Endothelial cell of umbilical vein (primary cell): ENCODE data around the gene PANX3. TPM values are rescaled to one million over a fixed set of nuclear protein-coding genes. Genes with fewer than 3 reads are reported as not detected.

Experiments
- BruUV-seq: library from RNA; stranded (reverse); fragments of 400-500 nt; replicated peaks from 2 replicates; lab custom pipeline; 2021; lab: Mats Ljungman, UMichigan
- CTCF ChIA-PET: fragments of 300-600, 350-600 bp; sonication (Branson Sonifier 250); formaldehyde crosslinking; loops from one replicate; lab custom pipeline; 2021; ENCODE audit warnings: antibody characterized with exemption, inconsistent platforms; lab: Charles Lee
- POLR2A ChIA-PET: fragments of 300-600, 350-600 bp; sonication (Branson Sonifier 250); formaldehyde crosslinking; loops from one replicate; lab custom pipeline; 2021; ENCODE audit warnings: antibody characterized with exemption, inconsistent platforms; lab: Charles Lee
- DNase-seq: peaks from one replicate; pipeline ENCODE4 v3.0.0-alpha.2; 2011; ENCODE audit warnings: low read depth, low spot score
- FAIRE-seq: peaks from 2 replicates; lab custom pipeline; 2011; peaks lifted over from hg19 to GRCh38; lab: Jason Lieb, UNC
- H2AFZ ChIP-seq: 2 replicates; pipeline ENCODE4 v1.6.0; 2012; ENCODE audit warnings: low read depth, low read length, control low read depth, inconsistent platforms
- H3K27ac ChIP-seq: 2 replicates; pipeline ENCODE4 v1.5.1; 2011; ENCODE audit warnings: low read depth, mild to moderate bottlenecking, control low read depth, low read length, moderate library complexity; ENCODE audit not compliant: insufficient read depth
- H3K27me3 ChIP-seq, 2 experiments: 2 replicates each; pipeline versions ENCODE4 v1.6.0 to v1.6.1; 2011; ENCODE audit warnings: low read length in 2 of 2, mixed read lengths in 1 of 2; ENCODE audit not compliant: control insufficient read depth in 2 of 2, insufficient read depth in 2 of 2
- H3K36me3 ChIP-seq, 2 experiments: 2 replicates in 1 of 2; 3 replicates in 1 of 2; pipeline ENCODE4 v1.5.1; 2011; ENCODE audit warnings: low read length in 2 of 2, mild to moderate bottlenecking in 1 of 2, moderate library complexity in 1 of 2; ENCODE audit not compliant: control insufficient read depth in 2 of 2, insufficient read depth in 2 of 2; ENCODE audit errors: extremely low read depth in 1 of 2
- H3K4me1 ChIP-seq: 3 replicates; pipeline ENCODE4 v1.5.1; 2011; ENCODE audit warnings: mild to moderate bottlenecking, low read length; ENCODE audit not compliant: control insufficient read depth, insufficient read depth; ENCODE audit errors: extremely low read depth
- H3K4me2 ChIP-seq: 2 replicates; pipeline ENCODE4 v1.6.1; 2011; ENCODE audit warnings: low read length, control low read depth, mixed read lengths; ENCODE audit not compliant: insufficient read depth
- H3K4me3 ChIP-seq, 3 experiments: fragments of 200-600 bp in 1 of 3; sonication (generic), shearing (Covaris generic) in 1 of 3; replicated peaks in 1 of 3; 2 replicates each; pipeline ENCODE4 v1.5.1; 2011 to 2016; ENCODE audit warnings: control low read depth in 3 of 3, low read length in 3 of 3, mild to moderate bottlenecking in 2 of 3, inconsistent platforms in 1 of 3, low read depth in 1 of 3, moderate library complexity in 1 of 3; ENCODE audit not compliant: insufficient read depth in 1 of 3
- H3K79me2 ChIP-seq: 2 replicates; pipeline ENCODE4 v1.6.0; 2012; ENCODE audit warnings: low read length, inconsistent platforms; ENCODE audit not compliant: control insufficient read depth, insufficient read depth
- H3K9ac ChIP-seq: replicated peaks from 2 replicates; pipeline ENCODE3; 2011; ENCODE audit warnings: low read length, control low read depth; ENCODE audit not compliant: insufficient read depth; ENCODE audit errors: extremely low read depth
- H3K9me1 ChIP-seq: replicated peaks from 3 replicates; pipeline ENCODE4 v1.6.0; 2011; ENCODE audit warnings: mild to moderate bottlenecking, low read length; ENCODE audit not compliant: control insufficient read depth, insufficient read depth; ENCODE audit errors: extremely low read depth
- H3K9me3 ChIP-seq: replicated peaks from 2 replicates; pipeline ENCODE4 v1.5.1; 2012; ENCODE audit warnings: low read length, inconsistent platforms; ENCODE audit not compliant: control insufficient read depth, insufficient read depth
- H4K20me1 ChIP-seq: replicated peaks from 2 replicates; pipeline ENCODE3; 2011; ENCODE audit warnings: mild to moderate bottlenecking, low read length; ENCODE audit not compliant: control insufficient read depth, insufficient read depth; ENCODE audit errors: extremely low read depth
- CTCF ChIP-seq, 2 donors: IDR thresholded peaks; 1 replicate in 1 of 2; 2 replicates in 1 of 2; pipeline ENCODE4 v1.5.1; 2011; ENCODE audit warnings: low read length in 2 of 2, mild to moderate bottlenecking in 2 of 2, moderate library complexity in 2 of 2, control low read depth in 1 of 2, inconsistent platforms in 1 of 2, low read depth in 1 of 2; ENCODE audit not compliant: insufficient read depth in 1 of 2; ENCODE audit errors: extremely low read depth in 1 of 2
- EZH2 ChIP-seq: IDR thresholded peaks from 2 replicates; pipeline ENCODE4 v1.6.1; 2012; ENCODE audit warnings: borderline replicate concordance, low read depth, mild to moderate bottlenecking, moderate library complexity, low read length, inconsistent platforms; ENCODE audit not compliant: severe bottlenecking
- FOS ChIP-seq: IDR thresholded peaks from 2 replicates; pipeline ENCODE4 v1.6.1; 2011; ENCODE audit warnings: mild to moderate bottlenecking, low read length, moderate library complexity, borderline replicate concordance; ENCODE audit not compliant: insufficient read depth
- GATA2 ChIP-seq: IDR thresholded peaks from 2 replicates; pipeline ENCODE4 v1.7.0; 2011; ENCODE audit warnings: low read depth, mild to moderate bottlenecking, moderate library complexity, mixed read lengths, low read length; ENCODE audit not compliant: insufficient read length, insufficient read depth
- JUN ChIP-seq: IDR thresholded peaks from 2 replicates; pipeline ENCODE4 v1.6.1; 2011; ENCODE audit warnings: borderline replicate concordance, low read depth; ENCODE audit not compliant: insufficient read length, insufficient read depth
- MAX ChIP-seq: IDR thresholded peaks from 2 replicates; pipeline ENCODE4 v1.6.1; 2011; ENCODE audit not compliant: insufficient read depth, insufficient read length
- MYC ChIP-seq: IDR thresholded peaks from one replicate; pipeline ENCODE4 v1.6.1; 2011; ENCODE audit warnings: mild to moderate bottlenecking, low read depth, low read length
- POLR2A ChIP-seq: IDR thresholded peaks from 2 replicates; pipeline ENCODE4 v1.6.1; 2012; ENCODE audit warnings: low read depth, mild to moderate bottlenecking, control low read depth, low read length
- POLR2AphosphoS5 ChIP-seq: IDR thresholded peaks from 2 replicates; pipeline ENCODE4 v1.6.1; 2012; ENCODE audit warnings: low read depth, mild to moderate bottlenecking, control low read depth, low read length, moderate library complexity; ENCODE audit not compliant: insufficient read depth
- dilution Hi-C: fragments of 300-500 bp; cut with MboI; formaldehyde crosslinking; loops from one replicate; pipeline ENCODE4 v1.15.0; 2019; ENCODE audit warnings: low sequenced_read_pairs; ENCODE audit not compliant: extremely low pct_ligation_motif_present
- intact Hi-C: fragments of 100-400 bp; cut with micrococcal nuclease; formaldehyde crosslinking; loops from one replicate; pipeline ENCODE4 v1.10.0; 2022
- polyA plus RNA-seq, 4 experiments: library from polyadenylated mRNA; depleted of rRNA in 3 of 4; stranded (reverse) in 3 of 4; unstranded in 1 of 4; fragments of >200 nt; gene quantifications; 2 replicates each; pipeline versions ENCODE4 v1.2.1 to v1.2.3, GENCODE V29; 2011 to 2012; ENCODE audit warnings: missing spikeins in 1 of 4
- total RNA-seq: library from RNA; stranded (reverse); gene quantifications from 2 replicates; pipeline ENCODE4 v1.2.3, GENCODE V29; 2021

PANX3 gene
- total and polyA plus RNA-seq, 2 donors (not counting 3 experiments of a cell fraction or from before 2014, with no cell fraction given), result not detected

DNA sequence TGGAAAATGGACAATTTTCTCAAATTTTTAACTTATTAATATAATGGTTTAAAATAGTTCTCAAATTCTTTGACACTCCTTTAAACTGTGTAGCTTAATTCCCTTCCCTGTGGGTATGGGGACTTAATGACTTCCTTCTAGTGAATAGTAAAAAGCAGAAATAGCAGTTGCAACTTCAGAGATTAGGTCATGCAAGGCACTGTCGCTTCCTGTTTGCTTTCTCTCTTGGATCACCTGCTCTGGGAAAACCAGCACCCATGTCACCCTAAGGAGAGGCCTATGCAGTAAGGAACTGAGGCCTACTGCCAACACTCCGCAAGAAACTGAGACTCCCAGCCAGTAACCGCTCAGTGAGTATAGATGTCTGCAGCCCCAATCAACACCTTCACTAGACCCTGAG, 5.5 kb upstream of the PANX3 start:
- CTCF ChIA-PET, result no interaction called here
- POLR2A ChIA-PET, result no interaction called here

More for the DNA sequence above, 5.5 kb upstream of the PANX3 start:
- intact Hi-C loops, result no loop called here
- TF ChIP-seq MAX, result no peak
- TF ChIP-seq EZH2, result no peak
- TF ChIP-seq GATA2, result no peak
- TF ChIP-seq CTCF (IDR thresholded peaks at IDR 0.05; ENCODE audit: extremely low read depth in 1 of 2, insufficient read depth in 1 of 2, low read depth in 1 of 2, low read length in 2 of 2), result no peak
- no peak for TF ChIP-seq MYC
- no peak for TF ChIP-seq FOS
- no peak for TF ChIP-seq POLR2AphosphoS5
- TF ChIP-seq JUN, result no peak
- TF ChIP-seq POLR2A, result no peak
- Histone ChIP-seq H3K9me1 (no peaks in the 10 kb centered on the region), H3K79me2 (no peaks in the 10 kb centered on the region), H3K9me3 (no peaks in the 10 kb centered on the region), H4K20me1 (no peaks in the 10 kb centered on the region), H2AFZ (no peak overlapping the region), H3K27ac (no peak overlapping the region), H3K4me3 (no peak overlapping the region), H3K4me2 (no peak overlapping the region), H3K4me1 (no peaks in the 10 kb centered on the region), H3K27me3 (peaks cover 0 to 3% of the 10 kb centered on the region in 2 experiments), H3K36me3 (no peaks in the 10 kb centered on the region), H3K9ac (no peak overlapping the region)
- FAIRE-seq, result no peak
- dilution Hi-C loops, result no loop called here
- no TSS peak for BruUV-seq
- no peak for DNase-seq
